K562 (cell line): Measurements from ENCODE around the gene CLCN4. TPM values are rescaled to one million over a fixed set of nuclear protein-coding genes. Genes with fewer than 3 reads are reported as not detected.
A peak's percentile ranks its signal among the peaks of the same experiment; 100 is the strongest.

Experiments
- FOXP1 ChIP-seq: sonication (generic); formaldehyde crosslinking; IDR thresholded peaks from 2 replicates; pipeline ENCODE4 v1.8.0; 2022; ENCODE audit warnings: mild to moderate bottlenecking, missing genetic modification reagents
- HDAC3 ChIP-seq: fragments of 450-650 bp; IDR thresholded peaks from 2 replicates; pipeline ENCODE4 v1.6.1; 2018; ENCODE audit warnings: borderline replicate concordance, mild to moderate bottlenecking, moderate library complexity; ENCODE audit not compliant: partially characterized antibody
- IRF2 ChIP-seq: sonication (generic); formaldehyde crosslinking; IDR thresholded peaks from 2 replicates; pipeline ENCODE4 v1.8.1; 2022; ENCODE audit warnings: mild to moderate bottlenecking, missing genetic modification reagents
- MEF2A ChIP-seq: IDR thresholded peaks from 2 replicates; pipeline ENCODE4 v1.6.1; 2011; ENCODE audit warnings: low read depth, mild to moderate bottlenecking, low read length, moderate library complexity; ENCODE audit not compliant: control insufficient read depth
- MGA ChIP-seq: fragments of 450-650 bp; IDR thresholded peaks from 2 replicates; pipeline ENCODE4 v1.6.1; 2016; ENCODE audit warnings: mild to moderate bottlenecking, moderate library complexity
- NCOA2 ChIP-seq, 2 experiments: fragments of 450-650 bp; IDR thresholded peaks; 2 replicates each; pipeline ENCODE4 v1.6.1; 2018; ENCODE audit warnings: mild to moderate bottlenecking in 2 of 2, moderate library complexity in 1 of 2; ENCODE audit not compliant: partially characterized antibody in 2 of 2
- NR3C1 ChIP-seq: sonication (generic); formaldehyde crosslinking; IDR thresholded peaks from 2 replicates; pipeline ENCODE4 v1.8.1; 2022; ENCODE audit warnings: missing genetic modification reagents
- POLR3G ChIP-seq: IDR thresholded peaks from 2 replicates; pipeline ENCODE4 v1.6.1; 2011; ENCODE audit not compliant: insufficient read length, insufficient replicate concordance; ENCODE audit errors: extremely low read depth
- SOX6 ChIP-seq: fragments of 450-650 bp; IDR thresholded peaks from 2 replicates; pipeline ENCODE4 v1.6.1; 2014; ENCODE audit warnings: mild to moderate bottlenecking
- TAF1 ChIP-seq: IDR thresholded peaks from 2 replicates; pipeline ENCODE4 v1.6.1; 2011; ENCODE audit warnings: mild to moderate bottlenecking, low read length, moderate library complexity; ENCODE audit not compliant: insufficient read depth, control insufficient read depth, severe bottlenecking; ENCODE audit errors: extremely low read depth
- ZNF232 ChIP-seq: sonication (generic); formaldehyde crosslinking; IDR thresholded peaks from 2 replicates; pipeline ENCODE4 v1.8.0; 2022; ENCODE audit warnings: mild to moderate bottlenecking, missing genetic modification reagents
- ZNF717 ChIP-seq: fragments of 250-450 bp; sonication (Bioruptor Pico); IDR thresholded peaks from 2 replicates; pipeline ENCODE4 v1.5.0; 2021
- polyA plus RNA-seq, 8 experiments: library from polyadenylated mRNA; depleted of rRNA in 4 of 8; stranded (reverse) in 5 of 8; unstranded in 3 of 8; fragments of >200 nt; fragmentation: Nextera tagmentation in 2 of 8; fragmentation: Illumina TruSeq in 1 of 8; extraction: Ambion mirVana in 2 of 8; extraction: Trizol in 1 of 8; gene quantifications; 2 replicates each; pipeline versions ENCODE4 v1.2.1 to v1.2.3, GENCODE V29; 2011 to 2014; ENCODE audit warnings: inconsistent platforms in 1 of 8, missing spikeins in 1 of 8
- total RNA-seq, 7 experiments: library from RNA; depleted of rRNA in 6 of 7; stranded (reverse); fragments of >200 nt in 6 of 7; fragmentation: Illumina TruSeq in 2 of 7; extraction: Trizol in 2 of 7; gene quantifications; 2 replicates each; pipeline versions ENCODE4 v1.2.1 to v1.2.3, GENCODE V29; 2011 to 2021; ENCODE audit warnings: low replicate concordance in 1 of 7
- TF ChIP-seq, protein P1 (sequence below): fragments of 200-800 bp; sonication (Bioruptor generic); IDR thresholded peaks from 2 replicates; pipeline ENCODE4 v1.6.1; 2017; ENCODE audit warnings: missing genetic modification characterization, missing compliant biosample characterization
- TF ChIP-seq, protein P2 (sequence below), 2 experiments: fragments of 450-650 bp; IDR thresholded peaks; 2 replicates each; pipeline ENCODE4 v1.6.1; 2016

CLCN4 gene
- total and polyA plus RNA-seq, 9 of the 15 experiments (the other 6 are each of a cell fraction or from before 2014, with no cell fraction given), result 0.03 to 0.24 (median 0.10) TPM; not detected in 1

DNA sequence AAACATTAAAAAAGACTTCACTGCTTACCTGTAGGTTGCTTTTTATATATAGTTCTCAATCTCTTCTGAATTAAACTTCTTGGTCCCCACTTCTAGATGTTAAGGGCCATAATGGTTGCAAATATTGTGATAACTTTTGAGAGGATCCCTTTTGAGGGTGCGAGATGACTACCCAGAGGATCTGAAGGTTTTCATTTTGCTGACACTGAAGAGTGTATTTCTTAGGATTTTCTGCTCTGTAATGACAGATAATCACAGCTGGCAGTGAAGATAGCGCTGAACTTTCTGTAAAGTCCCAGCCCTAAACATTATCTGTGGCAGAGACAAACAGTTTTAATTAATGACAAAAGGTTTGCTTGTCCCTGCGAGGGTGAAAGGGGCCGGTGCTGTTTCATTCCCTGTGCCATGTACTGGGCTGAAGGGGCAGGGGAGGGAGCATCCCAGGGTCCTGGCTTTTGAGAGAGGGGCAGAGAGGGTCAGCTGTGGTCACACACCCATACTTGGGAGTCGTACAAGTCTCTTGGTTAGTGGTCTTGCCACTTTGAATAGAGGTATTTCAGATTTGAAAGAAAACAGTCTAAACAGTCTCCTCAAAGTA lies 22.2 kb downstream of the CLCN4 start (continued):
- TF ChIP-seq MGA (no peak), HDAC3 (peak; percentile 52), ZNF717 (CRISPR knock-in tag) (no peak), IRF2 (no peak), TAF1 (no peak), NR3C1 (CRISPR knock-in tag) (no peak), POLR3G (no peak), ZNF232 (CRISPR knock-in tag) (no peak), NCOA2 (IDR thresholded peaks at IDR 0.05; ENCODE audit: partially characterized antibody in 2 of 2) (peak in 1 of 2 experiments; percentile 93), SOX6 (peak; percentile 81), MEF2A (no peak), FOXP1 (no peak)
- TF ChIP-seq, protein P1, sequence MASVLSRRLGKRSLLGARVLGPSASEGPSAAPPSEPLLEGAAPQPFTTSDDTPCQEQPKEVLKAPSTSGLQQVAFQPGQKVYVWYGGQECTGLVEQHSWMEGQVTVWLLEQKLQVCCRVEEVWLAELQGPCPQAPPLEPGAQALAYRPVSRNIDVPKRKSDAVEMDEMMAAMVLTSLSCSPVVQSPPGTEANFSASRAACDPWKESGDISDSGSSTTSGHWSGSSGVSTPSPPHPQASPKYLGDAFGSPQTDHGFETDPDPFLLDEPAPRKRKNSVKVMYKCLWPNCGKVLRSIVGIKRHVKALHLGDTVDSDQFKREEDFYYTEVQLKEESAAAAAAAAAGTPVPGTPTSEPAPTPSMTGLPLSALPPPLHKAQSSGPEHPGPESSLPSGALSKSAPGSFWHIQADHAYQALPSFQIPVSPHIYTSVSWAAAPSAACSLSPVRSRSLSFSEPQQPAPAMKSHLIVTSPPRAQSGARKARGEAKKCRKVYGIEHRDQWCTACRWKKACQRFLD, result no peak
- TF ChIP-seq, protein P2, sequence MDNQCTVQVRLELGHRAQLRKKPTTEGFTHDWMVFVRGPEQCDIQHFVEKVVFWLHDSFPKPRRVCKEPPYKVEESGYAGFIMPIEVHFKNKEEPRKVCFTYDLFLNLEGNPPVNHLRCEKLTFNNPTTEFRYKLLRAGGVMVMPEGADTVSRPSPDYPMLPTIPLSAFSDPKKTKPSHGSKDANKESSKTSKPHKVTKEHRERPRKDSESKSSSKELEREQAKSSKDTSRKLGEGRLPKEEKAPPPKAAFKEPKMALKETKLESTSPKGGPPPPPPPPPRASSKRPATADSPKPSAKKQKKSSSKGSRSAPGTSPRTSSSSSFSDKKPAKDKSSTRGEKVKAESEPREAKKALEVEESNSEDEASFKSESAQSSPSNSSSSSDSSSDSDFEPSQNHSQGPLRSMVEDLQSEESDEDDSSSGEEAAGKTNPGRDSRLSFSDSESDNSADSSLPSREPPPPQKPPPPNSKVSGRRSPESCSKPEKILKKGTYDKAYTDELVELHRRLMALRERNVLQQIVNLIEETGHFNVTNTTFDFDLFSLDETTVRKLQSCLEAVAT (IDR thresholded peaks at IDR 0.05), result no peak
